HG03575 (cell line): ENCODE results near the gene LDAH.

Source experiments
- ATAC-seq: cut with Tn5 transposase; IDR thresholded peaks from one replicate; pipeline ENCODE4 v1.9.1; 2021; ENCODE audit not compliant: unreplicated experiment, insufficient number of reproducible peaks, low FRiP score; ENCODE audit errors: extremely low read depth

The LDAH gene

DNA sequence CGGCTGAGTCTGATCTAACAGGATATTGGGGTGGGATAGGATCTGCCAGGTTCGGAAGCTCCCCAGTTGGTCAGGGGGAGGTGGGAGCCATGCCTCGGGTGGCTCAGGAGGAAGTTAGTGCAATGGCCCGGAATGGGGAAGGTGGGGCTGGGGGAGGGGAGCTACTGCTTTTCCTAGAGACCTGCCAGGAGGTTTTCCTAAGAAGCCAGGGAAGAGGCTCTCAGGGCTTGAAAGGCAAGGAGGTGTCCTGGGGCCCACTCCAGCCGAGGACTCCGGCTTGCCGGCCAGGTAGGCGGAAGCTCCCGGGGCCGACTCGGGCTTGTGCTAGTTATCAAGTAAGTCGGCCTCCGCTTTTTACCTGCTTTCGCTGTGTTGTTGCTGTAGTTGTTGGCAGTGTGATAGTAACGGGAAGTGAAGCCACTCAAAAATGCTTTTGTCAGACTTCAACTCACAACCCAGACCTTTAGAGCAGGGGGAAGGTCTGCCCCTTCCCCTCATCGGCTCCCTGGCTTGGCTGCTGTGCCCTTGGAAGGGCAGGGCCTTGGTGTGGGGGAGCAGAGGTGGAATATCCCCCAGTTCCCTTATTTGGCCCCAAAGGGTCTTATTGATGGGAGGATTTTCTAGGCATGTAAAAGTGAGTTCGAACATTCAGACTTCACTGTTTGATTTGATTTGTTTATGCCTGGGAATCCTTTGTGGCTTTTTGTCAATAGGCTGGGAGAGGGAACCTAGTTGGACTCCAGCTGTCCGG is 150.5 kb downstream of the LDAH start:
- no peak for ATAC-seq

DNA sequence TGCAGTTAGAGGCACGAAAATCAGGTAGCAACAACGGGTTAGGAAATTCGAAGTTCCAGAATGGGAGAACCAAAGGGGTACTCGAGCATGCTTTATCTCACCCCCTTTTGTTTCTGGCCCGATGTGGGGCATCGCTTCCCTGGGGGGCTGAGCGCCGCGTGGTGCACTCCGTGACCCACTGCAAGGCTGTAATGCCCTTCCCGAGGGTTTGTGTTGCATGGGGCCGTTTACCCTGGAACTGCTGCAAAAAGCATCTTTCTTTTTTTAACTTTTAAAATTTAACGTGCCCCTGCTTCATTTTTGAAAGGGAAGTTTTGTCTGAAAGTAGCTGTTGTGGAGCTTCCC is 151.2 kb downstream of the LDAH start:
- no peak for ATAC-seq

GRCh38 chr2:20671036-20671735 is 151.7 kb downstream of the LDAH start:
- no peak for ATAC-seq

GRCh38 chr2:20670315-20671035 is 152.4 kb downstream of the LDAH start:
- no peak for ATAC-seq

GRCh38 chr2:20669562-20670314 is 153.2 kb downstream of the LDAH start:
- no peak for ATAC-seq

GRCh38 chr2:20668871-20669475 is 153.9 kb downstream of the LDAH start:
- ATAC-seq, result no peak

- no peak for ATAC-seq
Measured at GRCh38 chr2:20668451-20668850, 154.4 kb downstream of the LDAH start.

DNA sequence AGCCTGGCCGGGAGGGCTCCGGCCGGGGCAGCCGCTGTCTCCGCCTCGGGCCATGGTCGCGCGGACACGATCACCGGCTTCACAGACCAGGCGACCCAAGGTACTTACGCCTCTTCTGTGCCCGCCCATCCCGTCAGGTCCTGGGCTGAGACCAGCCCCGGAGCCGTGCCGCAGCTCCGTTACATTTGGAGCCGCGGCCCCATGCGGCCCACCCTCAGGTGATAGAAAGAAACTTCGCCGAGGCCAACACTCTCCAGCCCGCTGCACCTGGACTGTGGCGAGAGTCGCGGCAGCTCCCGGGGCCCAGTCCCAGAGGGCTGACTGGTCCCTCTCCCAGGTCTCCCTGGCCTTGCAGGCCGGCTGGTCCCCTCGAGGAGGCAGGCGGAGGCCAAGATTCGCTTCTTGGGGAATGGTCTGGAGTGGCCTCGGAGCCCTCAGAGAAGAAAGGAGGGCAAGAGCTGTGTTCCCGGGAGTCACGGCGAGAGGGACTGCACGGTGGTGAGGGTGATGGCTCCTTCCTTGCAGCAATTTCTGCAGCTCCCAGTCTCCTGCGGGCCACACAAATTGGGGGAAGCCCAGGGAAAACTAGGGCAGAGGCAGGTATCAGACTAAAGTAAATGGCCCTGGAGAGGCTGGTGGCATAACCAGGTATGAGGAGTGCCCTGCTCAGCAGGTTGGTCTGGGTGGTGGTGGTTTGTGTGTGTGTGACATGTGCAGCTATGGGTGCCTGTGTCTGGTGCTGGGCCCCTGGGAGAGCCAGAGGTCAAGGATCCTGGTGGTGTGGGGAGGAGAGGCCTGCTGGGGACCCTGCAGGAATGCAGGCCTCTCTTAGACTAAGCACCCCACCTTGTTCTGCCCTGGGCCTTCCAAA is 155.1 kb downstream of the LDAH start:
- no peak for ATAC-seq

- ATAC-seq, result no peak
Measured at GRCh38 chr2:20667151-20667530, 155.8 kb downstream of the LDAH start.

DNA sequence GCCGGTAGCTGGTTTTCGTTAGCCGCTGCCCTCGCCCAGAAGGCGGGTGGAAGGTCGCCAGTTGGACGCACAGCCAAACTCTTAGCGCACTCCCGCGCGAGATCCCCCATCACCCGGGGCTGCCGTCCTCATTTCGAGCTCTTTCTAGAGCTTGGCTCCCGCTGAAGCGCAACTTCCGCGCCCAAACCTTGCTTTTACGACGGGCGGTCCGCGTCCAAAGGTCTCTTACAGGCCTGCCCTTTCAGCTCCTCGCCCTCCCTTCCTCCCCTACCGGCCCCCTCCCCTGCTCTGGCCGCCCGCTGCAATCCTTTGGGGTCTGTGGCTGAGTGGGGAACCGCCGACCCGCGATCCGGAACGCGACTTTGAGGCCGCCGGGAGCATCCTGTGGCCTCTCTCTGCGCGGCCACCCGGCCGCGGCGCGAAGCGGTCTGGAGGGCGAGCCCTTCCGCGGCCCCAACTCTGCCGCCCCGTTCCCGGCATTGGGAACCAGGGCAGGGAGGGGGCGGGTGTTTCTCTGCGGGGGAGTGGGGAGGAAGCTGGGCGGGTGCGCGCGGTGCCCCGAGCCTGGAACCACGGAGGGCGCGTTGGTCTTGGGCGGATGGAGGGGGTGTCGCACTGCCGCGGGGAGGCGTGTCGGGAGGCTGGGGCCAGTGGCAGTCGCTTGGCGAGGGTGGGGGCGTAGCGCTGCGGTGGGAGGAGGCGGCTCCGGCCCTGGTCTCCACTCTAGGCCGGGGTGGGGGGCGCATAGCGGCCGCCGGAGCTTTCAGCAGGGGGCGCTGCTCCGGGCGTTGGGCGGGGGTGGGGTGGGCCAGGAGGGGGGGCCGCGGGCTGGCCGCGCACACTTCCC is 156.4 kb downstream of the LDAH start, which contains the start of gene GDF7:
Gene GDF7 (plus strand): TSS at position 841 of the 847 bp plus-strand sequence. CDS start 96 bp downstream, outside the sequence.
- ATAC-seq, result no peak

DNA sequence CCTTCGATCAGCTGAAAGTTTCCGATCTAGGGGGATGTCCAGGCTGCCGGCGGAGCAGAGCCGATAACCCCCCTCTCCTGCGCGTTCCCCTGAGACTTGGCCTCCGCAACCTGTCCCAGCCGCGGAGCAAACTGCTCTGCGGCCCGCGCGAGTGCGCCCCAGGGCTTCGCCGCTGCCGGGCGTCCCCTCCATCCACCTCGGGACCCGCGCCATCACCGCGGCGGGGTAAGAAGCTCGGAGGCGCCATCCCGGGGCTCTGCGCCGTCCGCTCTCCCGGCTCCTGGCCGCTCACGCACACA is 156.9 kb downstream of the LDAH start:
- no peak for ATAC-seq

- ATAC-seq, result no peak
Measured at GRCh38 chr2:20665243-20666004, 157.5 kb downstream of the LDAH start.

- no peak for ATAC-seq
Measured at GRCh38 chr2:20664431-20665242, 158.3 kb downstream of the LDAH start.

GRCh38 chr2:20664071-20664390 is 158.9 kb downstream of the LDAH start:
- no peak for ATAC-seq

DNA sequence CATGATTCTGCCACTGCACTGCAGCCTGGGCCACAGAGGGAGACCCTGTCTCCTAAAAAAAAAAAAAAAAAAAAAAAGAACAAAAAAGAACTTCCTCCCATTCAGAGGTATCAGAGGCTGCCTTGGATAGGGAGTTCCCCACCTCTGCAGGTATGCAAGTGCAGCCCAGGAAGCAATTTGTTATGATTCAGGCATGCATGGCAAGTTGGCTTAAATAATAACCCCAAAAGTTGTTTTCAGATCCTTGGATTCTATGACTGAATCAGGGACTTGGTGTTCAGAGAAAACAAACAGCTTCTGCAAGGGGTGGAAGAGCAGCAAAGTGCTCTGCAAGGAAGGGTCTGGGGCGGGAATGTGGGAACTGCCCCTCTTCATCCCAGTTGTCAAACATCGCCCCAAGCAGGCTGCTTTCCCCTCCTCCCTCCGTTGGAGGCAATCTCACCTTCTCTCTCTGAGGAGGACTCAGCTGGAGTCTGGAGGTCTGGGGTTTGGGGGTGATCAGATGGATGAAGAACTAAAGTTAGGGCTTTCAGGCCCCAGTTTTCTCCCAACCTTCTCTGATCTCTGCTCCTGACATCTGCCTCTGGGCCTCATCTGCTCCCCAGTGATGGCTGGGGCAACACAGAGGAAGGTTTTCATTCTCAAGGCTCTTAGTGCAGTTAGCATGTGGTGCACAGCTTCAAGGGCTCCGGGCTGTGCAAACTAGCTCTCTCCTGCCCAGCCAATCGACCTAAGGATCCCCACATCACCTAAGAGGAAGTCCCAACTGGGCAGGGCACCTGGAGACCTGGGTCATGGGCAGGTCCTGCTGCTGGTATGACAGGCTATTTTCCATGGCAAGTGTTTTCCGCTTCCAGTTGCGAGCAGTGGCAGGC is 159.5 kb downstream of the LDAH start:
- no peak for ATAC-seq
